OCI-LY7 (cell line): ENCODE measurements around the gene PHETA2. TPM values are rescaled to one million over a fixed set of nuclear protein-coding genes. Genes with fewer than 3 reads are reported as not detected.

Experiments used
- BruUV-seq: library from RNA; stranded (reverse); fragments of 400-500 nt; replicated peaks from 2 replicates; lab custom pipeline; 2021; lab: Mats Ljungman, UMichigan
- CTCF ChIA-PET: fragments of 300-600 bp; sonication (Branson Sonifier 250); formaldehyde crosslinking; loops from one replicate; lab custom pipeline; 2022; ENCODE audit warnings: antibody characterized with exemption; ENCODE audit not compliant: unreplicated experiment; lab: Charles Lee
- POLR2A ChIA-PET: fragments of 300-600 bp; sonication (Branson Sonifier 250); formaldehyde crosslinking; loops from one replicate; lab custom pipeline; 2022; ENCODE audit warnings: antibody characterized with exemption; lab: Charles Lee
- DNase-seq: peaks from one replicate; pipeline ENCODE4 v3.0.0-alpha.2; 2015; ENCODE audit warnings: low spot score
- H2AFZ ChIP-seq: fragments of 200-600 bp; sonication (generic), shearing (Covaris generic); 2 replicates; pipeline ENCODE4 v1.6.1; 2014; ENCODE audit warnings: mild to moderate bottlenecking, antibody characterized with exemption, low read length, moderate library complexity
- H3K27ac ChIP-seq: fragments of 200-600 bp; sonication (generic); 2 replicates; pipeline ENCODE4 v1.5.1; 2014; ENCODE audit warnings: mixed run types, low read depth, mild to moderate bottlenecking, moderate library complexity, low read length, inconsistent platforms; ENCODE audit not compliant: poor library complexity, severe bottlenecking
- H3K36me3 ChIP-seq: fragments of 200-600 bp; sonication (generic); 2 replicates; pipeline ENCODE4 v1.6.1; 2014; ENCODE audit warnings: mild to moderate bottlenecking, antibody characterized with exemption, low read length, moderate library complexity, mixed read lengths; ENCODE audit not compliant: insufficient read depth
- H3K4me1 ChIP-seq: fragments of 200-600 bp; sonication (generic); 2 replicates; pipeline ENCODE4 v1.5.1; 2014; ENCODE audit warnings: mild to moderate bottlenecking, low read length; ENCODE audit not compliant: insufficient read depth, poor library complexity, severe bottlenecking
- H3K4me2 ChIP-seq: fragments of 200-600 bp; sonication (generic); 2 replicates; pipeline ENCODE4 v1.6.1; 2014; ENCODE audit warnings: mild to moderate bottlenecking, low read length
- H3K4me3 ChIP-seq: fragments of 200-600 bp; sonication (generic); 2 replicates; pipeline ENCODE4 v1.5.1; 2014; ENCODE audit warnings: mild to moderate bottlenecking, low read depth, low read length; ENCODE audit not compliant: poor library complexity, severe bottlenecking
- H3K79me2 ChIP-seq: fragments of 200-600 bp; sonication (generic); 2 replicates; pipeline ENCODE4 v1.6.1; 2016; ENCODE audit warnings: low read depth, mild to moderate bottlenecking, low read length, moderate library complexity, mixed read lengths; ENCODE audit not compliant: insufficient read depth
- H3K9me2 ChIP-seq: fragments of 200-600 bp; sonication (generic); 2 replicates; pipeline ENCODE4 v1.6.1; 2016; ENCODE audit warnings: mild to moderate bottlenecking, low read length, mixed read lengths; ENCODE audit not compliant: insufficient read depth
- H3K9me3 ChIP-seq: fragments of 200-600 bp; sonication (generic); 2 replicates; pipeline ENCODE4 v1.6.1; 2014; ENCODE audit warnings: mild to moderate bottlenecking, mixed run types, low read length, mixed read lengths
- H4K20me1 ChIP-seq: fragments of 200-600 bp; sonication (generic); 2 replicates; pipeline ENCODE4 v1.6.1; 2014; ENCODE audit warnings: mild to moderate bottlenecking, antibody characterized with exemption, low read length, moderate library complexity, mixed read lengths; ENCODE audit not compliant: insufficient read depth
- EZH2phosphoT487 ChIP-seq: fragments of 200-600 bp; sonication (generic); IDR thresholded peaks from 2 replicates; pipeline ENCODE4 v1.6.1; 2018; ENCODE audit warnings: low read depth, borderline replicate concordance, mild to moderate bottlenecking, mixed run types, antibody characterized with exemption, low read length, moderate library complexity, mixed read lengths
- intact Hi-C: fragments of 100-400 bp; cut with micrococcal nuclease; formaldehyde crosslinking; loops from one replicate; pipeline ENCODE4 v1.10.0; 2022; ENCODE audit not compliant: unreplicated experiment
- total RNA-seq, 2 experiments: library from RNA; depleted of rRNA in 1 of 2; stranded (reverse); fragments of >200 nt in 1 of 2; shearing (Covaris generic) in 1 of 2; gene quantifications; 2 replicates each; pipeline ENCODE4 v1.2.3, GENCODE V29; 2014 to 2022
- TF ChIP-seq, protein P1 (sequence below): fragments of 200-600 bp; sonication (generic); conservative IDR thresholded peaks from 2 replicates; pipeline ENCODE4 v1.5.1; 2014; ENCODE audit warnings: mild to moderate bottlenecking, antibody characterized with exemption, low read length, moderate library complexity, mixed read lengths

The PHETA2 gene
- total RNA-seq, 2 experiments from 2014 or later = 0.23 TPM; not detected in 1

DNA sequence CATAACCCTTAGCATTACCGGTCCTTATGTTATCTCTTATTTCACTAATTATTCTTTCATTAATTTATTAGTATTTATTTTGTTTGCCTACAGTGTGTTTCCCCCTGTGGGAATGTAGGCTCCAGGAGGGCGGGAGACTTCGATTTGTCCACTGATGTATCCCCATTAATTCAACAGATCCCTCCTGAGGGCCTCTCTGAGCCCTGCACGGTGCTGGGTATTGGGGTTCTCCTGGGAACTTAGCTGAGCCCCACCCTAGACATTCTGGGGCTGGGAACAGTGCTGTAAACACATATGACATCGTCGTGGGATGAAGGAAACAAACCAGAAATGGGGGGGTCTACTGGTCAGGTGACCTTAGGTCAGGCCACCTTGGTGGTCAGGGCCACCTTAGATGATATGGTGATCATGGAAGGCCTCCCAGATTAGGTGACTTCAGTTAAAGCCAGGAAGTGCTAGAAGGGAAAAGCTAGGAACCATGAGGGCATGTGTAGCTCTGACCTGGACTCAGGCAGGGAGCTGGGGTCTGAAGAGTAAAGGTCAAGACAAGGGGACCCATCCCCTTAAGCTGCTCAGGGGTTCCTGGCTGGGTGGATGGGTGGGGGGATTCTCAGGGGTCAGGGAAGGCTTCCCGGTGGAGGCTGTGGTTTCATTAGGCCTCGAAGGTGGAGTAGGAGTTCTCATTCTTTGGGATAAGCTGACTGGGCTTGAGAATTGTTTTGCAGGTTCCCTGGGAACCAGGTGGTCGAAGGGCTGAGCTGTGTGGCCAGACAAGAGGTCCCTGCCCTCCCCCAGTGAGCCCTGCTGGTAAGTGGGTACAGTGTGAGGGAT is 1.0 kb downstream of the PHETA2 start:
- intact Hi-C loops = no loop called here
- Histone ChIP-seq H3K9me2 (no peaks in the 10 kb centered on the region), H3K4me2 (no peak overlapping the region), H3K79me2 (peaks cover 1% of the 10 kb centered on the region), H3K27ac (no peak overlapping the region), H2AFZ (no peak overlapping the region), H4K20me1 (no peaks in the 10 kb centered on the region), H3K4me3 (no peak overlapping the region), H3K9me3 (no peaks in the 10 kb centered on the region), H3K4me1 (peaks cover 20% of the 10 kb centered on the region), H3K36me3 (no peaks in the 10 kb centered on the region)
- ChIA-PET POLR2A (no interaction called here), CTCF (no interaction called here)
- TF ChIP-seq, protein P1, sequence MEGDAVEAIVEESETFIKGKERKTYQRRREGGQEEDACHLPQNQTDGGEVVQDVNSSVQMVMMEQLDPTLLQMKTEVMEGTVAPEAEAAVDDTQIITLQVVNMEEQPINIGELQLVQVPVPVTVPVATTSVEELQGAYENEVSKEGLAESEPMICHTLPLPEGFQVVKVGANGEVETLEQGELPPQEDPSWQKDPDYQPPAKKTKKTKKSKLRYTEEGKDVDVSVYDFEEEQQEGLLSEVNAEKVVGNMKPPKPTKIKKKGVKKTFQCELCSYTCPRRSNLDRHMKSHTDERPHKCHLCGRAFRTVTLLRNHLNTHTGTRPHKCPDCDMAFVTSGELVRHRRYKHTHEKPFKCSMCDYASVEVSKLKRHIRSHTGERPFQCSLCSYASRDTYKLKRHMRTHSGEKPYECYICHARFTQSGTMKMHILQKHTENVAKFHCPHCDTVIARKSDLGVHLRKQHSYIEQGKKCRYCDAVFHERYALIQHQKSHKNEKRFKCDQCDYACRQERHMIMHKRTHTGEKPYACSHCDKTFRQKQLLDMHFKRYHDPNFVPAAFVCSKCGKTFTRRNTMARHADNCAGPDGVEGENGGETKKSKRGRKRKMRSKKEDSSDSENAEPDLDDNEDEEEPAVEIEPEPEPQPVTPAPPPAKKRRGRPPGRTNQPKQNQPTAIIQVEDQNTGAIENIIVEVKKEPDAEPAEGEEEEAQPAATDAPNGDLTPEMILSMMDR = no peak
- no peak for TF ChIP-seq EZH2phosphoT487
- BruUV-seq = no TSS peak
- no peak for DNase-seq

DNA sequence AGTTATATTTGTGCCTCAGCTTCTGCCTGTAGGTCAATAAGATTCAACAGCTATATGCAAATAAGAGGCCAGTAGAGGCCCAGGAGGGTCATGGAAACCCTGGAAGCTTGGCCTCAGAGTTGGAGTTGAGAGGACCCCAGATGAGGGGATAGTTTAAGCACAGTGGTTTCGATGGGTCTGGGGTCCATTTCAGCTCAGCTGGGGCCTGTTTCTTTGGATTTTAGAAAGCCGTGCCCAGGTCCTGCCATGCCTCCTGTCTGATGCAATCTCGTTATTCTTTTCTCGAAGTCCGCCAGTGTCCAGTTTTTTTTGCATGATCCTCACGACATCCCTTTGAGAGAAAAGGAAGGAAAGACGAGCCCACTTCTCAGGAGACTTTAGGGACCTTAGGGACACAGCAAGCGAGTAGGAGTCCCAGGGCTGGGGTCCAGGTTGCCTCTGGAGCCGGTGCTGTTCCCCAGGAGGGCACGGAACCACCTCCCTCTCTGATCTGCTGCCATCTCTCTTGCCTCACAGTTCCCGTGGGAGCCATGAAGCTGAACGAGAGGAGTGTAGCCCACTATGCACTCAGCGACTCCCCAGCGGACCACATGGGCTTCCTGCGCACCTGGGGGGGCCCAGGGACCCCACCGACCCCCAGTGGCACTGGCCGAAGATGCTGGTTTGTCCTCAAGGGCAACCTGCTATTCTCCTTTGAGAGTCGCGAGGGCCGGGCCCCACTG is 2.9 kb downstream of the PHETA2 start:
- CTCF ChIA-PET = no interaction called here
- H3K36me3 ChIP-seq = peaks cover 5% of the 10 kb centered on the region
- peaks cover 20% of the 10 kb centered on the region for H3K79me2 ChIP-seq
- H3K4me2 ChIP-seq = no peak overlapping the region
- DNase-seq = no peak
- intact Hi-C loops = no loop called here
- no peaks in the 10 kb centered on the region for H4K20me1 ChIP-seq
- TF ChIP-seq, protein P1 = no peak
- no peak for TF ChIP-seq EZH2phosphoT487
- no peak overlapping the region for H3K27ac ChIP-seq
- peaks cover 15% of the 10 kb centered on the region for H3K4me1 ChIP-seq
- H2AFZ ChIP-seq = no peak overlapping the region
- POLR2A ChIA-PET = interaction anchor here (0.6 kb wide), 1 partner anchor 14 kb away, joined by 5 read pairs; no protein-coding TSS in a partner anchor
- BruUV-seq = no TSS peak
- H3K9me2 ChIP-seq = no peaks in the 10 kb centered on the region
- H3K4me3 ChIP-seq = no peak overlapping the region
- H3K9me3 ChIP-seq = no peaks in the 10 kb centered on the region
